Stimulated activated naive CD8-positive, alpha-beta T cell treated with anti-CD3 and anti-CD28 coated beads, Interleukin-15, amount 100 ng/mL, for 72 hours (primary cell): ENCODE measurements around the gene SPG11.
A peak's percentile ranks its signal among the peaks of the same experiment; 100 is the strongest.
"Not testable (repeated sequence)": the region's sequence is repeated elsewhere in the genome, so short reads cannot be mapped to it uniquely, and the experiment has no call there.

Experiments used
- ATAC-seq: fragments of 150-1000 bp; cut with Tn5 transposase; 2 replicates; pipeline ENCODE4 v1.10.0; 2021; ENCODE audit warnings: mild to moderate bottlenecking, moderate library complexity
- DNase-seq, 2 donors: peaks; one replicate each; pipeline ENCODE4 v3.0.0; 2021 to 2022
- H3K27ac Mint-ChIP-seq, 2 donors: one replicate each; pipeline ENCODE4 v1.8.0; 2022; ENCODE audit warnings: mild to moderate bottlenecking in 2 of 2, mixed read lengths in 2 of 2, moderate library complexity in 2 of 2
- H3K27me3 Mint-ChIP-seq: one replicate; pipeline ENCODE4 v1.8.0; 2022; ENCODE audit warnings: mixed read lengths
- H3K4me1 Mint-ChIP-seq: one replicate; pipeline ENCODE4 v1.8.0; 2022; ENCODE audit warnings: mild to moderate bottlenecking, mixed read lengths
- H3K4me3 Mint-ChIP-seq, 2 donors: one replicate each; pipeline ENCODE4 v1.8.0; 2022; ENCODE audit warnings: mild to moderate bottlenecking in 2 of 2, mixed read lengths in 2 of 2, moderate library complexity in 1 of 2
- H3K9me3 Mint-ChIP-seq, 2 donors: one replicate each; pipeline ENCODE4 v1.8.0; 2022; ENCODE audit warnings: mixed read lengths in 2 of 2

The SPG11 gene

DNA sequence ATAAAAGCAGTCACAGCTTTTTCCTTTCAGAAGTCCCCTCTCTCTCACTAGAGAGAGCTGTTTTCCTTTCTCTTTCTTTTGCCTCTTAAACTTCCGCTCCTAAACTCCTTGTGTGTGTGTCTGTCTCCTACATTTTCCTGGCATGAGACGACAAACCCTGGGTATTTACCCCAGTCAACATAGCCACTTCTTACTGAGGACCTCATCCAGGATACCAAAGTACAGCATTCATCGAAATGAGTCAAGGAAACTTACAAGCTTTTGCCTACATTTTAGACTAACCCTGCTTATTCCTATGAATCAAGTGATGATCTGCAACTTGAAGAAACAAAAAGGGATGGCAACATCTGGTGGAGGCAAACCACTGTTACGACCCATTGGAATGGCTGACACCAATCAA is 31.0 kb upstream of the SPG11 start:
- ATAC-seq: no peak
- peaks cover 16% of the 10 kb centered on the region for H3K4me1 Mint-ChIP-seq
- DNase-seq: no peak
- H3K27me3 Mint-ChIP-seq: no peaks in the 10 kb centered on the region
- H3K4me3 Mint-ChIP-seq: no peak overlapping the region
- H3K9me3 Mint-ChIP-seq: peaks cover 7 to 9% of the 10 kb centered on the region in 2 donors
- no peak overlapping the region for H3K27ac Mint-ChIP-seq

DNA sequence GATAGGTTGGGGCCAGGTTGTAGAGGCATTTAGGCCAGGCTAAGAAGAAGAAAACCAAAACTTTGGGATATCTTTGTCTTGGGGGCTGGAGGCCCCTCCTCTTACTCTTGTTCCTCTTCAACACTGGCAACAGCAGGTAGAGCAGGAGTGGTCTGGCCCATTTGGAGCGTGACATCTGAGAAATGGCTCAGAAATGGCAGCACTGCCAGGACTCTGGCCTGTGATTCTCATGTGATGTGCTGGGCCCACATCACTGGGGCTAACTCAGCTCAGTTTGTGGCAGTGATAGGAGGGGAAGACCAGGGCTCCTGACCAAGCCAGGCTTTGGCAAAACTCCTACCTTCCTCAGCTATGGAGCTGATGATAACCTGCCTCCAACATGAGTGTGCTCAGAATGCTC is 29.2 kb upstream of the SPG11 start:
- no peak for DNase-seq
- ATAC-seq: no peak
- no peaks in the 10 kb centered on the region for H3K27me3 Mint-ChIP-seq
- no peak overlapping the region for H3K4me3 Mint-ChIP-seq
- no peak overlapping the region for H3K27ac Mint-ChIP-seq
- H3K4me1 Mint-ChIP-seq: peaks cover 25% of the 10 kb centered on the region
- H3K9me3 Mint-ChIP-seq: peaks cover 5 to 10% of the 10 kb centered on the region in 2 donors

DNA sequence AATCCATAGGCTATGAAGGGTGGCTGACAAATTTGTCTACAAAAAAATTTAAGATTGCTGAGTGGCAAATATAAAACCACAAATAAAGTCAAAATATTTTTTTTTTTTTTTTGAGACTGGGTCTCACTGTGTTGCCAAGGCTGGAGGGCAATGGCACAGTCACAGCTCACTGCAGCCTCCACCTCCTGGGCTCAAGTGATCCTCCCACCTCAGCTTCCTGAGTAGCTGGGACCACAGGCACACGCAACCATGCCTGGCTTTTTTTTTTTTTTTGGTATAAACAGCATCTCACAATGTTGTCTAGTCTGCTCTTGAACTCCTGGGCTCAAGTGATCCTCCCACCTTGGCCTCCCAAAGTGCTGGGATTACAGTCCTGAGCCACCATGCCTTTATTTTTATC is 26.8 kb upstream of the SPG11 start:
- Mint-ChIP-seq H3K9me3 (peaks cover 5 to 13% of the 10 kb centered on the region in 2 donors), H3K4me1 (peaks cover 34% of the 10 kb centered on the region)
- not testable (repeated sequence) for DNase-seq, H3K27me3 Mint-ChIP-seq, H3K4me3 Mint-ChIP-seq, H3K27ac Mint-ChIP-seq, ATAC-seq

DNA sequence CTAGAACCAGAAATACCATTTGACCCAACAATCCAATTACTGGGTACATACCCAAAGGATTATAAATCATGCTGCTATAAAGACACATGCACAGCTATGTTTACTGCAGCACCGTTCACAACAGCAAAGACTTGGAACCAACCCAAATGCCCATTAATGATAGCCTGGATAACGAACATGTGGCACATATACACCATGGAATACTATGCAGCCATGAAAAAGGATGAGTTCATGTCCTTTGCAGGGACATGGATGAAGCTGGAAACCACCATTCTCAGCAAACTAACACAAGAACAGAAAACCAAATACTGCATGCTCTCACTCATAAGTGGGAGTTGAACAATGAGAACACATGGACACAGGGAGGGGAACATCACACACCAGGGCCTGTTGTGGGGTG is 25.9 kb upstream of the SPG11 start:
- not testable (repeated sequence) for DNase-seq, H3K27ac Mint-ChIP-seq, H3K4me3 Mint-ChIP-seq, ATAC-seq, H3K27me3 Mint-ChIP-seq
- Mint-ChIP-seq H3K4me1 (peaks cover 42% of the 10 kb centered on the region), H3K9me3 (peaks cover 5 to 16% of the 10 kb centered on the region in 2 donors)

DNA sequence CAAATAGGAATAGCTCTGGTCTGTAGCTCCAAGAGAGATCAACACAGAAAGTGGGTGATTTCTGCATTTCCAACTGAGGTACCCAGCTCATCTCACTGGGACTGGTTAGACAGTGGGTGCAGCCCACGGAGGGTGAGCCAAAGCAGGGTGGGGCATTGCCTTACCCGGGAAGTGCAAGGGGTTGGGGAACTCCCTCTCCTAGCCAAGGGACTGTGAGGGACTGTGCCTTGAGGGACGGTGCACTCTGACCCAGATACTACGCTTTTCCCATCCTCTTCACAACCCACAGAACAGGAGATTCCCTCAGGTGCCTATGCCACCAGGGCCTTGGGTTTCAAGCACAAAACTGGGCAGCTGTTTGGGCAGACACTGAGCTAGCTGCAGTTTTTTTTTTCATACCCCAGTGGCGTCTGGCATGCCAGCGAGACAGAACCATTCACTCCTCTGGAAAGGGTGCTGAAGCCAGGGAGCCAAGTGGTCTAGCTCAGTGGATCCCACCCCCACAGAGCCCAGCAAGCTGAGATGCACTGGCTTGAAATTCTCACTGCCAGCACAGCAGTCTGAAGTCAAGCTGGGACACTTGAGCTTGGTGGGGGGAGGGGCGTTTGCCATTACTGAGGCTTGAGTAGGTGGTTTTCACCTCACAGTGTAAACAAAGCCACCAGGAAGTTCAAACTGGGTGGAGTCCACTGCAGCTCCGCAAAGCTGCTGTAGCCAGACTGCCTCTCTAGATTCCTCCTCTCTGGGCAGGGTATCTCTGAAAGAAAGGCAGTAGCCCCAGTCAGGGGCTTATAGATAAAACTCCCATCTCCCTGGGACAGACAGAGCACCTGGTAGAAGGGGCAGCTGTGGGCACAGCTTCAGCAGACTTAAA is 19.6 kb upstream of the SPG11 start:
- ATAC-seq (peak; percentile 83), DNase-seq (peak; percentile 70 to 82)
- H3K27me3 Mint-ChIP-seq: not testable (repeated sequence)
- H3K27ac Mint-ChIP-seq: peak overlapping the region; percentile 73 to 92
- peaks cover 0 to 12% of the 10 kb centered on the region in 2 donors for H3K9me3 Mint-ChIP-seq
- peaks cover 94% of the 10 kb centered on the region for H3K4me1 Mint-ChIP-seq
- H3K4me3 Mint-ChIP-seq: peak overlapping the region; percentile 69 to 75

DNA sequence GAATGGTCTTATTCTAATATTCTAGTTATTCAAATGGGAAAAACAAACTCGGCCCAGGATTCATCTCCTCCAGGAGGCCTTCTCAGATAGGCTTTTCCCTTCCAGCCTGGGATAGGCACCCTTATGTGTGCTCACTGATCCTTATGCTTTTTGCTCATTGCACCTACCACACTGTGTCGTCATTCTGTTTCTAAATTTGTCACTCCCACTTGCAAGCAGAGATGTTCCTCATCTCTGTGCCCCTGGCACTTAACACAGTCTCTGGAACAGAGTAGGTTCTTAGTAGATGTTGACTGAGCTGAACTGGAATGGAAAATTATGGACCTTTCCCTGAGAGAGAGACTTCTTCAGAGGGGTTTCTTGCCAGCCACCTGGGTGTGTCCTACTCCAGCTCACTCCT is 18.7 kb upstream of the SPG11 start:
- no peak for DNase-seq
- ATAC-seq: peak; percentile 53
- Mint-ChIP-seq H3K9me3 (peaks cover 0 to 6% of the 10 kb centered on the region in 2 donors), H3K4me3 (peak overlapping the region; percentile 69 to 75), H3K4me1 (peaks cover 94% of the 10 kb centered on the region), H3K27me3 (no peaks in the 10 kb centered on the region), H3K27ac (peak overlapping the region; percentile 37 to 92)

DNA sequence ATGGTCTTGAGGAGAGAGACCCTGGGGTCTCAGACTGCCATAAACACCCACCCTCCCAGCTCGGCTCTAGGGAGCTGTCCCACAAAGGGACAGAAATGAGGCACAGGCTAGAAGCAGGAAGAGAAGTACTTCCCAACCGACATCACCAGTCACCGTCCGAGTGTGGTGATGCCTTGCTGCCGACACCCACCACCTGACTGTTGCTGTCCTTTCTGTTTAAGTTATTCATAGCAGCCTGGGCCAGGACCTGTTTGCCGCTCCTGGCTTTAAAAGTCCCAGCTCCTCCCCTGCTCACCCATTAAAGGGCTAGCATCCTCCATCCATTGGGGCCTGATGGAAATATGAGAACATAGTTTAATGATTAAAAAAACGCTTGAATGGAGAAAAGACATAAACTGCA is 13.2 kb upstream of the SPG11 start:
- H3K9me3 Mint-ChIP-seq: no peaks in the 10 kb centered on the region
- peak; percentile 78 for ATAC-seq
- no peaks in the 10 kb centered on the region for H3K27me3 Mint-ChIP-seq
- H3K4me1 Mint-ChIP-seq: peaks cover 88% of the 10 kb centered on the region
- DNase-seq: peak in 1 of 2 donors; percentile 48
- H3K4me3 Mint-ChIP-seq: peak overlapping the region; percentile 64 to 84
- peak overlapping the region; percentile 88 to 94 for H3K27ac Mint-ChIP-seq

DNA sequence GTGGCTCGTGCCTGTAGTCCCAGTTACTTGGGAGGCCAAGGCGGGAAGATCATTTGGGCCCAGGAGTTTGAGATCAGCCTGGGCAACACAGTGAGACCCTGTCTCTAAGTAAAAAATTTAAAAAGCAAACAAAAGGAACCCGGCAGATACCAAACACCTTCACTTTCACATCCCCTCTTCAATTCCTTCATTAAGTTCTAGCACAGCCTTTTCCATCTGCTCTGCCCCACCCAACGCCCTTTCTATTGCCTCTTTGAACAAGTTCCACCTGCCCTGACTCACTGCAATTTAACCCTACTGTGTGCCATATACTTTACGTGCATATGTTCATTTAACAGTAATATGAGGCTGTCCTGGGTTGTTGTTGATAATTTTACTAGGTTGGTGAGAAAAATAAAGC is 12.4 kb upstream of the SPG11 start:
- H3K27ac Mint-ChIP-seq: peak overlapping the region; percentile 81 to 83
- peak overlapping the region; percentile 64 to 84 for H3K4me3 Mint-ChIP-seq
- H3K9me3 Mint-ChIP-seq: no peaks in the 10 kb centered on the region
- no peaks in the 10 kb centered on the region for H3K27me3 Mint-ChIP-seq
- H3K4me1 Mint-ChIP-seq: peaks cover 89% of the 10 kb centered on the region
- no peak for ATAC-seq
- DNase-seq: no peak

DNA sequence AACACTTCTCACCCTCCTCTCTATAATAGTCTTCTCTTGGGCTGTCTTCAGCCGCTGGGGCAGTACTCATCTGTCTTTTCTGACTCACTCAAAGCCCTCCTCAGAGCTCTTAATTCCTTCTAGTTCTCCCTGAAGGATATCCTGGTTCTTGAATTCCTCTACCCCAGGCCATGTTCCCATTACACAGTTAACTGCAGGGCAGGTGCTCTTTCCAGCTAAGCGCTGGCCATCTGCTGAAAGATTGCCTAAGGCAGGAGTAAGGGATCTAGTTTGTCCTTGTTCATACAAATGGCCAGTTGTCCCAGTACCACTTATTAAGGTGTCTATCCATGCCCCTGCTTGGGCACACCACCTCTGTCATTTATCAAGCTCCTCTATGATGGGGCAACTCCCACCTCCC is 10.2 kb upstream of the SPG11 start:
- ATAC-seq (no peak), DNase-seq (no peak)
- no peak overlapping the region for H3K27ac Mint-ChIP-seq
- no peaks in the 10 kb centered on the region for H3K27me3 Mint-ChIP-seq
- peaks cover 91% of the 10 kb centered on the region for H3K4me1 Mint-ChIP-seq
- H3K9me3 Mint-ChIP-seq: no peaks in the 10 kb centered on the region
- H3K4me3 Mint-ChIP-seq: no peak overlapping the region

DNA sequence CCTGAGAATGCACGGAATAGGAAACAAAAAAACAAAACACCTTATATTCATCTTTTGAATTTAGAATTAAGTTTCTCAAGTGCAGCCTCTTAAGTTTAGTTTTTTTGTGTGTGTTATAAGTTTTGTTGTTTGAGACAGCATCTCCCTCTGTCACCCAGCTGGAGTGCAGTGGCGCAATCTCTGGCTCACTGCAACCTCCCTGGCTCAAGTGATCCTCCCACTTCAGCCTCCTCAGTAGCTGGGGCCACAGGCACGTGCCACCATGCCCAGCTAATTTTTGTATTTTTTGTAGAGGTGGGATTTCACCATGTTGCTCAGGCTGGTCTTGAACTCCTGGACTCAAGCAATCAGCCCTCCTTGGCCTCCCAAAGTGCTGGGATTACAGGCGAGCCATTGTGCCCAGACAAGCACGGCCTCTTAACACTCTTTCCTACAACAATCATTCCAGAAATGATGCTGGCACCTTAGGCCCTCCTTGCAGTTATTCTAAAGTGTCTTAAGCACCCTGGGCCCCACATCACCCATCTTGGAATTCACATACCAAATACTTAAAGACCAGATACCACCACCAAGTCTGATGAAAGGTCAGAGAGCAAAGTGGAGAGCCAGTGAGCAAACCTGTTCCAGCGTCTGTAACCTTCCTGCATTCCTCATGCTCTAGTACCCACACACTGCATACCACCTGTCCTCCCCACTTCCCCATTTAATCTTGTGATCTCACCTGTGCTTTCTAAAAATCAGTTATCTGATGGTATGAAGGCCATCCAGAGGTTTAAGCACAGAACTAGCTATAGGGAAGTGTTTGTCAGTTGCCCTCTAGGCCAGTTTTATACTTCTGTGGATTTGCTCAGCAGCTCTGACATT is 6.9 kb upstream of the SPG11 start:
- ATAC-seq: no peak
- Mint-ChIP-seq H3K4me1 (peaks cover 90% of the 10 kb centered on the region), H3K4me3 (no peak overlapping the region)

DNA sequence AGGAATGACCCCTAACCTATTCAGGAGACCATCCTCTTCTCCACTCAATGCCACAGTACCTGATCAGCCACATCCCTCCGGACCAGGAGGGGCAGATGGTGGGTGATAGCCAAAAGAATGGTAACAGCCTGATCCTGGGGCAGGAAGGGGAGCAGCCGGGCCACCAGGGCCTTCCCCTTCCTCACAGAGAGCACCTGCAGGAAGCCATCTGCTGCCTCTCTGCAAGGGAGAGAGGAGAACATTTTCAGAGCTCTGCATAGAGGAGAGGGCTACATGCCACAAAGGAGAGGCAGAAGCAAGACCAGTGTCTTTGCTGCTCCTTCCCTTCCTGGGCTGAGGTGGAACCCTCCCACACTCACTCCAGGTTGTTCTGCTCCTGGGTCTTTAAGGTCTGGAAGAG is 5.5 kb upstream of the SPG11 start:
- ATAC-seq: no peak
- no peak for DNase-seq
- Mint-ChIP-seq H3K4me1 (peaks cover 95% of the 10 kb centered on the region), H3K27ac (no peak overlapping the region), H3K9me3 (no peaks in the 10 kb centered on the region), H3K4me3 (no peak overlapping the region), H3K27me3 (no peaks in the 10 kb centered on the region)

More for the DNA sequence above, 6.9 kb upstream of the SPG11 start:
- no peaks in the 10 kb centered on the region for H3K27me3 Mint-ChIP-seq
- DNase-seq: no peak
- H3K27ac Mint-ChIP-seq: peak overlapping the region; percentile 64 to 89
- H3K9me3 Mint-ChIP-seq: no peaks in the 10 kb centered on the region

DNA sequence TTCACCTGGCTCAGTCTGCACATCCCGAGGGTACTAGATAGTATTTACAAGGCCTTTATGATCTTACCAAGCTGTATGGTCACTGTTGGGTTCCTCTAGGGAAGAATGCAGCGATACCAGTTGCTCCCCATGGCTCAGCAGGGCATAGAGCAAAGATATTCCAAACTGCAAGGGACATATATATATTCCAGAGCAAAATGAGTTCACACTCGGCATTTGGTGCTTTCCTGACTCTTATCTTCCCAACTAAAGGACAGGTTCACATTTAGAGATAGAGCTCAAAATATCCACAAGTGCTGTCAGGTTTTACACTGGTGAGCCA is 3.5 kb upstream of the SPG11 start:
- no peak for ATAC-seq
- no peaks in the 10 kb centered on the region for H3K27me3 Mint-ChIP-seq
- no peak for DNase-seq
- peak overlapping the region; percentile 64 to 80 for H3K4me3 Mint-ChIP-seq
- H3K27ac Mint-ChIP-seq: peak overlapping the region; percentile 96 to 97
- no peaks in the 10 kb centered on the region for H3K9me3 Mint-ChIP-seq
- H3K4me1 Mint-ChIP-seq: peaks cover 82% of the 10 kb centered on the region

DNA sequence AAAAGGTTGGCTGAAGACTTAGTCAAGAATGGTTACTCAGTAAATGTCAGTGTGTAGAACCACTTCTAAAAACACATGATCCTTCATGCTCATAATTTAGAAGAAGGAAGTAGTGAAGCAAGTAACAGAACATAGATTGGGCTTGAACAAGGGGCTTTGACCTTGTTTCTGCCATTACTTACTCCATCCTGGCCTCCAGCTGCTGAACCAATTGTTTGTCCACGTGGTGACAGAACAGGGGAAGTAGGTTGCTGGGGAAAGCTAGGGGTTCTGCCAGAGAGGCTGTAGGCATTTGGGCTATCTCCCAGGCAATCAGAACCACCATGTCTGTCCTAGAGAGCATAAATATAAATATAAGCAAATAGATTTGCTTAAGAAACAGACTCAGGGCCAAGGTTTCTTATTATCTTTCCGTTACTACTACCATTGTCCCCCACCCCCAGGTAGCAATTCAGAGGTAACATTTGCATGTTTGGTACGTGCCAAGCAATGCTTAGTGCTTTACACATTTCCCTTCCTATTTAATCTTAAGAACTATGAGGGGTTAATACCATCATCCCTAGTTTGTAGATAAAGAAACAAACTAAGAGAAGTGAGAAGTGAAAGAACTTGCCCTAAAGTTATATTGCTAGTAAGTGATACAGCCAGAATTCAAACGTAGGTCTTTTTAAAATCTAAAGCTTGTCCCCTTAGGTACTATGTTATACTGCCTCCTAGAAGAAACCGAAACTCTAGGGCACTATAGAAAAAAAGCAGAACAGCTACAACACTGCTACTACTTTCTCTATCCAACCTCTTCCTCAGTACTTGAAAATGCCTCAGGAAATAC is 3.0 kb upstream of the SPG11 start:
- H3K4me1 Mint-ChIP-seq: peaks cover 81% of the 10 kb centered on the region
- DNase-seq (no peak), ATAC-seq (no peak)
- no peaks in the 10 kb centered on the region for H3K9me3 Mint-ChIP-seq
- peak overlapping the region; percentile 96 to 97 for H3K27ac Mint-ChIP-seq
- H3K27me3 Mint-ChIP-seq: no peaks in the 10 kb centered on the region
- peak overlapping the region; percentile 64 to 80 for H3K4me3 Mint-ChIP-seq

DNA sequence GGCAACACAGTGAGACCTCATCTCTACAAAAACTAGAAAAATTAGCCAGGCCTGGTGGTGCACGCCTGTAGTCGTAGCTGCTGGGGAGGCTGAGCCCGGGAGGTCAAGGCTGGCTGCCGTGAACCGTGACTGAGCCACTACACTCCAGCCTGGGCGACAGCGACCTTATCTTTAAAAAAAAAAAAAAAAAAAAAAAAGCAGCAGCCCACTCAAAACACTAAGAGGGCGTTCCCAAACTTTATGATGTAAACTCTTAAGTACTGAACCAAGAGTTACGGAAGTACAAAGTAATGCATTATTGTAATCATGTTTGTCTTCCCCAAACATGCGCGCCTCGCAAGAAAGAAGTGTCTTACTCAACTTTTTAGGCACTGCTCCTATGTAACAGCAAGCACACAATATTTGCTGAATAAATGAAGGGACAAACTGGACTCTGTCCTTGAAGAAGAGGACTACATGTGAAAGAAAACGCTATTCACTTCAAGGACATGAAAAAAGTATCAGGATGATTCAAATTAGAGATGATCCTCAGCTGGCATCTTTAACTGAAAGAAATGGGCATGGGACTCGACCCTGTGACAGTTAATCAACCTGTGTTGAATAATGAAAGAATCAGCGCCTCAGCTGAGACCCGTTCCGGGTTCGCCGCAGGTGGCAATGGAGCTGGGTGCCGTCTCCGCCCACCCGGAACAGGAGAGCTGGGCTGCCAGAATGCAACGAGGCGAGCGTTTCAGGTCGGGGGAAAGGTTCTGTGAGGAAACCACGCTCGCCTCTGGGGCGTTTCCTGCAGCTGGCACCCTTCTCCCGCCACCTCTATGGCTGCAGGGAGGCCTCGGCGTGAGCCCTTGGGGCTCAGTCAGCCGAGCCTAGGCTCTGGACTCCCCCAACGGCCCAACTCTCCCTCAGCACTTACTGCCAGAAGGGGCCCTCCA is 718 bp downstream of the SPG11 start:
- H3K4me3 Mint-ChIP-seq: peak overlapping the region; percentile 85 to 95
- peaks cover 59% of the 10 kb centered on the region for H3K4me1 Mint-ChIP-seq
- H3K27me3 Mint-ChIP-seq: no peaks in the 10 kb centered on the region
- peak overlapping the region; percentile 97 to 99 for H3K27ac Mint-ChIP-seq
- peak; percentile 87 to 91 for DNase-seq
- H3K9me3 Mint-ChIP-seq: no peaks in the 10 kb centered on the region
- ATAC-seq: peak; percentile 81
